ENCODE results near the gene DNAH5. TPM values are rescaled to one million over a fixed set of nuclear protein-coding genes. Genes with fewer than 3 reads are reported as not detected.
"Not testable (repeated sequence)": the region's sequence is repeated elsewhere in the genome, so short reads cannot be mapped to it uniquely, and the experiment has no call there.

Gene DNAH5
- total RNA-seq = 0.20 TPM

- DNase-seq = no peak
These were observed at the start of gene DNAH5 for GRCh38 chr5:13944560-13945199. DNAH5 (minus strand) TSS chr5:13944688; CDS start chr5:13944438, 250 bp downstream.

- no peak for DNase-seq
These were observed 49.4 kb upstream of the DNAH5 start for GRCh38 chr5:13993926-13994325.

DNA sequence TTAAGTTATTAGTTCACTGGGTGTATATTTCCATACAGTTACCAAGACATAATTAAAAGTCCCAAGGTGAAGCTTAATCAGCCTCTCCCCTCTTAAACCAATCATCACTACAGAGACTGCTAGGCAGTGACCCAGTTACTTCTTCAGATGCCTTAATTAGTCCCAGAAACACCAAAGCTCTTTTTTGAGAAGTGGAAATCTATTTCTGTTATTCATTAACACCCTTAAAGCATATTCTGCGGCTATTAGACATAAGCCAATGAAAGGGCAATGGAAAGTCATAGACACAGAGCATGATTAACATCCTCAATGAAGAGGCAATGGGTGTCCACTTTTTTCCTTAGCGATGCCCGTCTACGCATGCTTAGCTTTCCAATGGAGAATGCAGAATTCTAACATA is 48.3 kb upstream of the DNAH5 start:
- DNase-seq = no peak

DNA sequence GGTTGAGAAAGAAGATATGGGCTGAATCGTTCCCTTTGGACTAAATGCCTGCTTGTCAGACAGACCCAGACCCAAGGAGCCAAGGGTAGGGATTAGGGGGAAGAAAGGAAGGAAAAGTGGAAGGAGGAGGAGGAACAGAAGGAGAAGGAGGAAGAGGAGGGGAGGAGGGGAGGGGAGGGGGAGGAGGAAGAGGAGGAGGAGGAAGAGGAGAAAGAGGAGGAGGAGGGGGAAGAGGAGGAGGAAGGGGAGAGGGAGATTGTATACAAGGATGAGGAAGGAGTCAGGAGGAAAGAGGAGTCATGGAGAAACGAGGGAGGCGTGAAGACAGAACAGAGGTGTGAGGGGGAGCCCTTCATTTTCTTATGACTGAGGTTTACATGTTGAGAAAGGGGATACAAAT is 46.9 kb upstream of the DNAH5 start:
- DNase-seq = no peak

- DNase-seq = no peak
These were observed 46.4 kb upstream of the DNAH5 start for GRCh38 chr5:13990896-13991295.

- DNase-seq = no peak
These were observed 45.3 kb upstream of the DNAH5 start for GRCh38 chr5:13989832-13990231.

- DNase-seq = peak; percentile 21
These were observed 43.5 kb upstream of the DNAH5 start for GRCh38 chr5:13987843-13988464.

GRCh38 chr5:13985731-13986418 is 41.4 kb upstream of the DNAH5 start:
- DNase-seq = no peak

DNA sequence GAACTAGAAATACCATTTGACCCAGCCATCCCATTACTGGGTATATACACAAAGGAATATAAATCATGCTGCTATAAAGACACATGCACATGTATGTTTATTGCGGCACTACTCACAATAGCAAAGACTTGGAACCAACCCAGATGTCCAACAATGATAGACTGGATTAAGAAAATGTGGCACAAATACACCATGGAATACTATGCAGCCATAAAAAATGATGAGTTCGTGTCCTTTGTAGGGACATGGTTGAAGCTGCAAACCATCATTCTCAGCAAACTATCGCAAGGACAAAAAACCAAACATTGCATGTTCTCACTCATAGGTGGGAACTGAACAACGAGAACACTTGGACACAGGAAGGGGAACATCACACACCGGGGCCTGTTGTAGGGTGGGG is 40.4 kb upstream of the DNAH5 start:
- not testable (repeated sequence) for DNase-seq

GRCh38 chr5:13976867-13977830 is 32.7 kb upstream of the DNAH5 start:
- DNase-seq = no peak

DNA sequence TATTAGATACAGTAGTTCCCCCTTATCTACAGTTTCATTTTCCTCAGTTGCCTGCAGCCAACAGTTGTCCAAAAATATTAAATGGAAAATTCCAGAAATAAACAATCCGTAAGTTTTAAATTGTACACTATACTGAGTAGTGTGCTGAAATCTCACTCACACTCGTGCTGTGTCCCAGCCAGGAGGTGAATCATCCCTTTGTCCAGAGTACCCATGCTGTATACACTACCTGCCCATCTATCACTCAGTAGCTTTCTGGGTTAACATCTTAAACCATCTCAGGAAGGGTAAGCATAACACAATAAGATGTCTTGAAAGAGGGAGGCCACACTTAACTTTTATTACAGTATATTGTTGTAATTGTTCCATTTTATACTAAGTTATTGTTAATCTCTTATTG is 31.7 kb upstream of the DNAH5 start:
- DNase-seq = no peak

DNA sequence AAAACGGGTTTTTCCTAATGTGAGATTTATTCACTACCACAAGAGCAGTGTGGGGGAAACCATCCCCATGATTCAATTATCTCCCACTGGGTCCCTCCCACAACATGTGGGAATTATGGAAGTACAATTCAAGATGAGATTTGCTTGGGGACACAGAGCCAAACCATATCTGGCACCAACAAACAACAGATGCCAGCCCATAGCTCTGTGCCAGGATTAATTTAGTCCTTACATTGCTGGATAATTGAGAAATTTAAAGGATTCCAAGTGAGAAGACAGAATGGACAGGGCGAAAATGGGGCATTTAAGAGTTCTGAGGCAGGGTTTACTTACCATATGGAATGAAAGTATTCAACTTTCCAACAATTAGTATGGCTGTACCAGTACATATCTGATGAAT is 30.8 kb upstream of the DNAH5 start:
- no peak for DNase-seq

- no peak for DNase-seq
These were observed 29.2 kb upstream of the DNAH5 start for GRCh38 chr5:13973724-13974123.

DNA sequence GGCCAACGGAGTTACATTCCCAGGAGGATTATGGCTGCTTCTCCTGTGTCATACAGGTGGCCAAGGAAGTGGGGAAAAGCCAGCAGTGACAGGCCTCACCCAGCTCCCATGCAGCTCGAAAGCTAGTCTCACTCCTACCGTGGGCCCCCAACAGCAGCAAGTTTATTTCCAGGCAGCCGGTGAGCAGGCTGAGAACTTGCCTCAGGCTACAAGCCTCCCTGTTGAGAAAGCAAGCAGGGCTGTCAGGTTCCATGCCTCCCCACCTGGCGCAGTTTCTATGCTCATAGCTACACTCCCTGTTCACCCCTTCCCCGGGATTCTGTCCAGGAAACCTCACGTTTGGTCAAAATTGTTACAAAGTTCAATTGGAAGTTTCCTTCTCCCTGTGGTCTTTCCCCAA is 27.5 kb upstream of the DNAH5 start:
- no peak for DNase-seq

DNA sequence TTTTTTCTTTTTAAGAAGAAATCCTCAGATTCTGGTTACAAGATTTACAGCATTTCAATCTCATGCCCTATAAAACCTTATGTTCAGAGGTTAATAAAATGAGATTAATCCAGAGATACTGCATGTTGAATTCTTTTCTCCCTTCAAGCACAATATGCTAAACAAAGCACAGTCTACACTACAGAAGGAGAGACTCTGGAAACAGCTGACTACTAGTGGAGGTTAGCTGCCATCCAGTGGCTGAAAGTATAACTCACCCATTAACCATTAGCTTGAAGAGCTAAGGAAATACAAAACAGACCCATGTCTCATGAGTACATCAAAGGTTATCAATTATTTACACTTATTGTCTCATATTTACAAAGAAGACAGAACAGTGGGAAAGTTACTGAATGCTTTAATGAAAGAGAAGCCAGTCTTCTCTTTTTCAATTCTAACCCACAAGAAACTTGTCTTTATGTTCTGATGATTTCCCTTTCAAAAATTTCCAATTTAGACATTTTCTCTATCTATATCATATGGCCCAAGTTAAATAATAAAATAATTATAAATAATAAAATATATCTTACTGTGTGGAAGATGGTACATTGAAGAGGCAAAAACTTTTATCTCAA is 12.7 kb upstream of the DNAH5 start:
- DNase-seq = peak; percentile 13

GRCh38 chr5:13956471-13956870 is 12.0 kb upstream of the DNAH5 start:
- no peak for DNase-seq

DNA sequence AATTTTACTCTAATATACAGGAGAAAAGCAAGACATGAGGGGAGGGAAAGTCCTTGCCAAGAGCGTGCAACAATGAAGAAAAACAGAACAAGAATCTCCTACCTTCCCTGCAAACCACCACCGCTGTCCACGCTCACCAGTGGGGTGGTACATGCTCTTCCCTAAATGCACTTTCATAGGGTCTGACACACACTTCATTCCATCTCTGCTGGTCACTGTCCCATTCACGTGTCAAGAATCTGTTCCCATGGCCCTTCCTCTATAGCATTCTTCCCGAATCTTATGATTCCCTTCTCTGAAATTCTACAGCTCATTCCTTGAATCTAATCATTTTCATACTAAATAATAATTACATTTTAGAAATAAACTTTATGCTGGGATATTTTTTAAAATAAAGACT is 11.4 kb upstream of the DNAH5 start:
- DNase-seq = no peak

- DNase-seq = no peak
These were observed 1.6 kb upstream of the DNAH5 start for GRCh38 chr5:13946111-13946510.

DNA sequence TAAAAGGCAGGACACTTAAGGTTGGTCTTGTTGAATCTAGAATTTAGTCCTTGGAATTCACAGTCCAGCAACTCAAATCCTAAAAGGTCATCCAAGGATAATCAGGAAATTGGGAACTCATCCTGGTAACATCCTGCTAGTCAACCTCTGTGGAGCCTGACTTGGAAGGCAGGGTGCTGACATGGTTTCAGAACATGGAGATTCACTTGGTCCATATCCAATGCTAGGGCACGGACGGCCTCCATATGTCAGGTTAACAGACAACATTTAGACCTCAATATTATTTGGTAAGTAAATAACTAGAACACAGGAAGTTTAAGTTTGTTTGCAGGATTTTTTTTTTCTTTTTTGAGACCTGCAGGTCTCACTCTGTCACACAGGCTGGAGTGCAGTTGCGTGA is 783 bp upstream of the DNAH5 start:
- no peak for DNase-seq

DNA sequence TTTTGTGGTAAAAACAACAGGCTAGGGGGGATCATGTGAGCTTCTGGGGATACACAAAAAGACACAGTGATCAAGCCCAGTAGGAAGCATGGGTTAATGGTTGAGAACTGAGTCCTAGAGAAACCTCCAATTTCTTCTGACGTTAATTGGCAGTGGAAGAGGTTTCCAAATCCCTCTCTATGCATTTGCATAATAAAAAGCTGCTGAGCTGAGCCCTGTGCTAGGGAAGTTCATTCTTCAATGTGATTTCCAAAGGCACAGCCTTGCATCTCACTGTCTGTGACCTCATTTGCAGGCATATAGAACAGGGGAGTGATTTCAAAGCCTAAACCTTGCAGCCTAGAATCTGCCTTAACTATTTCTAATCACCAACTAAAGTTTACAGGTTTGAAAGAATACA is 812 bp downstream of the DNAH5 start:
- no peak for DNase-seq

GRCh38 chr5:13941468-13941867 is 3.0 kb downstream of the DNAH5 start:
- DNase-seq = no peak

GRCh38 chr5:13939638-13940037 is 4.8 kb downstream of the DNAH5 start:
- no peak for DNase-seq

Data from skin of body (tissue), 2 donors.